Right lobe of liver (tissue), 4 donors: ENCODE data around the gene ASAP2.

Source experiments
- CTCF ChIP-seq, 4 donors: fragments of 200-600 bp in 3 of 4; fragments of 450-650 bp in 1 of 4; IDR thresholded peaks; one replicate each; pipeline versions ENCODE4 v1.5.1 to v1.8.0; 2016 to 2022; ENCODE audit warnings: antibody characterized with exemption in 4 of 4, mild to moderate bottlenecking in 2 of 4
- POLR2A ChIP-seq: fragments of 450-650 bp; IDR thresholded peaks from one replicate; pipeline ENCODE4 v1.6.1; 2017; ENCODE audit warnings: antibody characterized with exemption, mild to moderate bottlenecking
- donor health status: DM: no; HTN: no; CAD: no.
- donor health status: DM: no; HTN: no; CAD: no.
- donor health status: DM: no; HTN: yes; CAD: no.

GRCh38 chr2:9237831-9238230 lies 31.2 kb downstream of the ASAP2 start:
- TF ChIP-seq CTCF (IDR thresholded peaks at IDR 0.05) (no peak), POLR2A (no peak)
